NT2/D1 (cell line): ENCODE measurements around the gene ACP7.

ENCODE experiments used
- SUZ12 ChIP-seq: IDR thresholded peaks from 2 replicates; pipeline ENCODE4 v1.6.1; 2011; ENCODE audit not compliant: insufficient read length, insufficient read depth; ENCODE audit errors: extremely low read depth
- YY1 ChIP-seq: IDR thresholded peaks from 2 replicates; pipeline ENCODE4 v1.6.1; 2011; ENCODE audit not compliant: insufficient read length, insufficient read depth
- ZNF274 ChIP-seq: IDR thresholded peaks from 2 replicates; pipeline ENCODE4 v1.6.1; 2011; ENCODE audit warnings: mild to moderate bottlenecking, low read depth, low read length

- no peak for TF ChIP-seq YY1
- TF ChIP-seq ZNF274 = no peak
- TF ChIP-seq SUZ12 = no peak
Observed at GRCh38 chr19:39103151-39103550, 19.0 kb downstream of the ACP7 start.
